Cardiac muscle cell (in vitro differentiated cells and primary cell): Measurements from ENCODE around the gene GDF10. TPM values are rescaled to one million over a fixed set of nuclear protein-coding genes. Genes with fewer than 3 reads are reported as not detected.

Experiments
- DNase-seq, 2 donors: peaks; one replicate each; pipeline versions ENCODE4 v3.0.0 to v3.0.0-alpha.2; 2010 to 2017; ENCODE audit warnings: low read depth in 1 of 2, low spot score in 1 of 2
- H3K27ac ChIP-seq: fragments of 200-600 bp; sonication (generic); 2 replicates; pipeline ENCODE4 v1.5.1; 2016
- H3K27me3 ChIP-seq: fragments of 200-600 bp; sonication (generic); 2 replicates; pipeline ENCODE4 v1.6.0; 2016; ENCODE audit warnings: control low read depth
- H3K36me3 ChIP-seq: fragments of 200-600 bp; sonication (generic); 2 replicates; pipeline ENCODE4 v1.5.1; 2016; ENCODE audit warnings: control low read depth
- H3K4me1 ChIP-seq: fragments of 200-600 bp; sonication (generic); 2 replicates; pipeline ENCODE4 v1.8.1; 2017; ENCODE audit warnings: low read depth, mild to moderate bottlenecking, mixed run types
- H3K4me3 ChIP-seq: fragments of 200-600 bp; sonication (generic); 2 replicates; pipeline ENCODE4 v1.5.1; 2016; ENCODE audit warnings: mild to moderate bottlenecking
- H3K9me3 ChIP-seq: fragments of 200-600 bp; sonication (generic); 2 replicates; pipeline ENCODE4 v1.5.1; 2017; ENCODE audit warnings: low read depth, mild to moderate bottlenecking, control low read depth
- polyA plus RNA-seq: library from polyadenylated mRNA; unstranded; fragments of >200 nt; fragmentation: Nextera tagmentation; extraction: Ambion mirVana; gene quantifications from 2 replicates; pipeline ENCODE4 v1.2.1, GENCODE V29; 2016
- total RNA-seq: library from RNA; depleted of rRNA; stranded (reverse); fragments of >200 nt; gene quantifications from 2 replicates; pipeline ENCODE4 v1.2.3, GENCODE V29; 2016
- TF ChIP-seq, protein P1 (sequence below): IDR thresholded peaks from 2 replicates; pipeline ENCODE4 v1.5.1; 2012; ENCODE audit warnings: low read depth, mild to moderate bottlenecking, low read length

The GDF10 gene
- total and polyA plus RNA-seq, 2 experiments from 2014 or later: 3.8 to 4.0 TPM

DNA sequence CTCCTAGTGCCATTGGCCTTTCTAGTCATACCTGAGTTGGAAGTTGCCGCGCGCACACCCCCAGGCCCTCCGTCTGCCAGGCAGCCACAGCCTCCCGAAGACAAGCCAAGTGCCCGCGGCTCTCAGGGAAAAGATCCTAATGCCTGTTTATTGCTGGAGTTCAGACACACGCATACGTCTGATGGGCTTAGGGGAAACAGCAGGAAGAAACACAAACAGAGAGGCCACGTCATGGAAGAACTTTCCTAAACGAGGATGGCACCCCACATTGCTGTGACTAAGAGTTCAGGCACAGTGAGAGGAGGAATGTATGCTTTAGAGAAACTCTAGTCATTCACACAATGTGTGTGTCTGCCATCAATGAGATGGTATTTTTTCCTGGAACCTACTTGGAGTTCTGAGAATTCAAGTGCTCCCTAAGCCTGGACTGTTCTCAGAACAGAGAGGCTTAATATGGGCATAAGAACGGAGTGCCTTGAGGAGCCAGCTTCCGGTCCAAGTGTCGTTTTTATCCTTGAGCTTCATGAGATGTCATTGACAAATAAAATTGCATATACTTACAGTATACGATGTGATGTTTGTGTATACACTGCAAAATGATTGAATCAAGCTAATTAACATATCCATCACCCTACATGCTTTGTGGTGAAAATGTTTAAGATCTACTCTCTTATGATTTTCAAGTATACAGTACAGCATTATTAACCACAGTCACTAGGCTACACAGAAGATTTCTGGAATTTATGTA is 36.6 kb downstream of the GDF10 start:
- TF ChIP-seq, protein P1, sequence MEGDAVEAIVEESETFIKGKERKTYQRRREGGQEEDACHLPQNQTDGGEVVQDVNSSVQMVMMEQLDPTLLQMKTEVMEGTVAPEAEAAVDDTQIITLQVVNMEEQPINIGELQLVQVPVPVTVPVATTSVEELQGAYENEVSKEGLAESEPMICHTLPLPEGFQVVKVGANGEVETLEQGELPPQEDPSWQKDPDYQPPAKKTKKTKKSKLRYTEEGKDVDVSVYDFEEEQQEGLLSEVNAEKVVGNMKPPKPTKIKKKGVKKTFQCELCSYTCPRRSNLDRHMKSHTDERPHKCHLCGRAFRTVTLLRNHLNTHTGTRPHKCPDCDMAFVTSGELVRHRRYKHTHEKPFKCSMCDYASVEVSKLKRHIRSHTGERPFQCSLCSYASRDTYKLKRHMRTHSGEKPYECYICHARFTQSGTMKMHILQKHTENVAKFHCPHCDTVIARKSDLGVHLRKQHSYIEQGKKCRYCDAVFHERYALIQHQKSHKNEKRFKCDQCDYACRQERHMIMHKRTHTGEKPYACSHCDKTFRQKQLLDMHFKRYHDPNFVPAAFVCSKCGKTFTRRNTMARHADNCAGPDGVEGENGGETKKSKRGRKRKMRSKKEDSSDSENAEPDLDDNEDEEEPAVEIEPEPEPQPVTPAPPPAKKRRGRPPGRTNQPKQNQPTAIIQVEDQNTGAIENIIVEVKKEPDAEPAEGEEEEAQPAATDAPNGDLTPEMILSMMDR: no peak
- H3K27me3 ChIP-seq: peaks cover 6% of the 10 kb centered on the region
- no peaks in the 10 kb centered on the region for H3K9me3 ChIP-seq
- no peak overlapping the region for H3K4me3 ChIP-seq
- DNase-seq: no peak
- no peaks in the 10 kb centered on the region for H3K36me3 ChIP-seq
- H3K4me1 ChIP-seq: no peaks in the 10 kb centered on the region
- no peak overlapping the region for H3K27ac ChIP-seq

DNA sequence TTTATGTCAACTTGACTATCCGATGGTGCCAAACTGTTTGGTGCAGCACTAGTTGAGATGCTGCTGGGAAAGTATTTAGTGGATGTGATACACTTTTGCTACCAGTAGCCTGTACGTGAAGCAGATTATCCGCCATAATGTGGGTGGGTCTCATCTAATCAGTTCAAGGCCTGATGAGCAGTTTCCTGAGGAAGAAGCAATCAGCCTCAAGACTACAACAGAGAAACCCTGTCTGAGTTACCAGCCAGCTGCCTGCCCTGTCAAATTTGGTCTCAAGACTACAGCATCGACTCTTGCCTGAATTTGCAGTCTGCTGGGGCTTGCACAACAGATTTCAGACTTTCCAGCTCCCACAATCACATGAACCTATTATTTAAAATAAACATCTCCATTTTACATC is 37.3 kb downstream of the GDF10 start:
- no peaks in the 10 kb centered on the region for H3K4me1 ChIP-seq
- TF ChIP-seq, protein P1: no peak
- H3K27me3 ChIP-seq: peaks cover 6% of the 10 kb centered on the region
- H3K9me3 ChIP-seq: no peaks in the 10 kb centered on the region
- no peak for DNase-seq
- H3K4me3 ChIP-seq: no peak overlapping the region
- H3K36me3 ChIP-seq: no peaks in the 10 kb centered on the region
- H3K27ac ChIP-seq: no peak overlapping the region

DNA sequence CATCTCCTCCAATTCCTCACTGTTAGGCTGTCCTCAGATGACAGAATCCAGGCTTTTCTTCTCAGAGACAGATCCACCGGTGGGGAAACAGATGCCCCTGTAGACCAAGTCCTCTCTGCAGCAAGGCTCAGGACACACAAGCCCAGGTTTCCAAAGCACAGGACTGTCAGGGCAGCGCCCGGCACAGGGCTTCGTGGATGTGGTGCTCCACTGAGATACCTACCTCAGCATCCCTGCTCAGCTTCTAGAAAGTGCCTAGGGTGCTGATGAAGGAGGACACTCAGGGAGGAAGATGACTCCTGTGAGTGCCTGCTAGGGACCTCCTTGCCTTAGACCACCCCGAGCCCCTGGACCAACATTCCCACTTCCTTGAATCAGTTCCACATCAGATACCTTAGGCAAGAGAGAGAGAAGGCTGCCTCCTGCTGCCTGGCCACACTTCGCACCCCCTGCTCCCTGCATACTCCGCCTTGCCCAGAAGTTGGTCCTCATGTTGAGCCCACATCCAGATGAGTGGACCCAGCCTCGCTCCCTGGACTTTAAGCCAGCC is 39.3 kb downstream of the GDF10 start:
- H3K4me3 ChIP-seq: no peak overlapping the region
- no peaks in the 10 kb centered on the region for H3K36me3 ChIP-seq
- H3K27ac ChIP-seq: no peak overlapping the region
- H3K9me3 ChIP-seq: no peaks in the 10 kb centered on the region
- DNase-seq: no peak
- TF ChIP-seq, protein P1: no peak
- H3K4me1 ChIP-seq: no peaks in the 10 kb centered on the region
- peaks cover 3% of the 10 kb centered on the region for H3K27me3 ChIP-seq

DNA sequence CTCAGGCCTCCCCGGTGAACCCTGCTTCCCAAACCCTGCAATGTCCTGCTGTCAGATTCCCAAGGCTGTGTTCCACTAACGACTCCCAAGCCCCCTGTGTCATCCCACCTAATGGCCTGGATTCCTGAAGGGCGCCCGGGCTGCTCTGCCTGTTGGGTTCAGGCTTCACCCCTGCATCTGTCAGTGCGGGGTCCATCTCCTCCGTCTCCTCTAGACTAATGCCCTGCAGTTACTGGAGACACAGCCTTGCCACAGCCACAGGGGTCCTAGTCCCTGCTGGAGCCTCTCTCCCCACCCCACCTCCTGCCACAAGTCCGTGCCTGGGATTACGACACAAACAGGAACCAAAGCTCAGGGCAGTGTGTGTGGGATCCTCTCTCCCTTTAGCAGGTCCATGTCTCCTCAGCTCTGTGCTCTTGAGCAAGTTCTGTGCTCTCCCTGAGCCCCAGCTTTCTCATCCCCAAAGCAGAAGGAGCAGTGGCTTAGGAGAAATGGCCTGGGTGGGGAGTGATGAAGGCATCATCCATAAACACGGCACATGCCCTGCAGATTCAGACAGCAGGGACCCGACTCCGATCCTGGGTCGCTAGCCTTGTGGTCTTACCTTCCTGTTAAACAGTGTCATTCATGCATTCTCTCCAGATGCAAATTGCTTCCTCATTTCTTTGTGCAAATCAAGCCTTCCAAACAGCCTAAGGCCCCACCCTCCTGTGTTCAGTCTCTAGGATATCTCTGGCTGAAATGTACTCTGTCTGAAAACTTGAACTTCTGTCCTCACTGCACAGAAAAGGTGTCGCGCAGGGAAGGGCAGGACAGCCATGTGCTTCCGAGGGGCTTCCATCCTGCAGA is 40.0 kb downstream of the GDF10 start:
- no peak for DNase-seq

DNA sequence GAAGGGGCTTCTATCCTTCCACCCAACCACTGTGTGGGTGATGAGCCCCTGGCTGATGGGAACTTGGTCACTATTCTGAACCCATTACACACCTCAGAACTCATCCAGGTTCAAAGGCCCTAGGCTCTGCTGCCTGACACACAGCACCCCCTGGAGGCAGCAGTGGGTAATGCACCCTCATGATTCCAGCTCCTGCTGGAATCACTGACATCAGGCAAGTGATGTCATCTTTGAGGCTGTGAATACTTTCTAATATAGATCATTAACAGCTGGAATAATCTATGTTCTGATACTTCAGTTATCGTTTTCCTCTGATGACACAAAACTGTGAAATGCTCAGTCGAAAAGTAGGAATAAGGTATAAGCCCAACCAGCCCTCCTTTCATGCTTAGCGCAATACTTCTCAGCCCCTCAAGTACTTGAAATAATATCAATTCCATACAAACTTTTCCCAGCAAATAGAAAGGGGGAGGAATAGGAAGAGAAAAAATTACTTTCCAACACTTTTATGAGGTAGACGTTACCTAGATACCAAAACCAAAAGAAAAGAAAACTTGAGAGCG is 40.7 kb downstream of the GDF10 start:
- no peaks in the 10 kb centered on the region for H3K36me3 ChIP-seq
- peak; percentile 66 to 69 for DNase-seq
- TF ChIP-seq, protein P1: peak; percentile 98
- no peaks in the 10 kb centered on the region for H3K9me3 ChIP-seq
- no peaks in the 10 kb centered on the region for H3K27me3 ChIP-seq
- H3K4me1 ChIP-seq: no peaks in the 10 kb centered on the region
- no peak overlapping the region for H3K4me3 ChIP-seq
- no peak overlapping the region for H3K27ac ChIP-seq

More for the DNA sequence above, 40.0 kb downstream of the GDF10 start:
- Histone ChIP-seq H3K4me3 (no peak overlapping the region), H3K4me1 (no peaks in the 10 kb centered on the region), H3K9me3 (no peaks in the 10 kb centered on the region), H3K27me3 (no peaks in the 10 kb centered on the region), H3K27ac (no peak overlapping the region), H3K36me3 (no peaks in the 10 kb centered on the region)
- TF ChIP-seq, protein P1: no peak
